Activated CD4-positive, alpha-beta T cell treated with anti-CD3 and anti-CD28 coated beads, Interleukin-2, Interleukin-6, amounts not matched to agents 100 ng/mL and 50 ng/mL, durations not matched to agents 16 hours and 8 hours (primary cell): ENCODE results near the gene EVI2B.
"Not testable (repeated sequence)": the region's sequence is repeated elsewhere in the genome, so short reads cannot be mapped to it uniquely, and the experiment has no call there.

Experiments used
- DNase-seq: peaks from one replicate; pipeline ENCODE4 v3.0.0-alpha.2; 2020

The EVI2B gene

DNA sequence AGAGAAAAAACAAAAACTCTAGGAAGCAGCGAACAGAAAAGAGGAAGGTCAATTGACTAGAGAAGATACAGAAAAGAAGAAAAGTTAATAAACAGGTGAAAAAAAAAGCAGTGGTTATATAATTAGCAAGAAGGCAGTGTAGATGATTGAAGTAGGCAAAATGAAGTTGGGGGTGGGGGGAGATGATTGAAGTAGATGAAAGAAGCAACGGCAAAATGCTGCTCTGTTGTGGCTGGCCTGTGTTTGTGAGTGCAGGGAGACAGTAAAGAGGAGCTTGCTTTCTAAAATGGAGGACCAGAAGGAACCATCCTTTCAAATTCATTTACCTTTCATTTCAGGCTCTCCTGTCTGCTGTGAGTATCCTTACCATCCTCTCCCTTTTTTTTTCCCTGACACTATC, 3.6 kb downstream of the EVI2B start:
- peak; percentile 53 for DNase-seq

DNA sequence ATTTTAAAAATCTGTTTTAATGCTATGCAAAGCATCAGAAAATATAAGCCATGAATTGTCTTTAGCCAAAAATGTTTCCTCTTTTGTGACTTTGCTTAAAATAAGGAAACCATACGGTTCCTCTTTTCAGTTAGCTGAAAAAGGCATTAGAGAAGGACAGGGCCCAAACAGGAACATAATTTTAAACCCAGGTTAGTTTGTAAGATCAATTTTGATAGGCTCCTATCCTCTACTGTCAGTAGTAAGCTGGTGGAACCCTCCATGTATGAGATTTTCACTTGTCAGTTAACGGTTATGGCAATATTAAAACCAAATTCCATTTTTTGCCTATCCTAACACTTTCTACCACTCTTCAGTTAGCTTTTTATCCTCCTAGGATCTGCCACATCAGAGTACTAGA, 4.3 kb downstream of the EVI2B start:
- DNase-seq, result peak; percentile 28

DNA sequence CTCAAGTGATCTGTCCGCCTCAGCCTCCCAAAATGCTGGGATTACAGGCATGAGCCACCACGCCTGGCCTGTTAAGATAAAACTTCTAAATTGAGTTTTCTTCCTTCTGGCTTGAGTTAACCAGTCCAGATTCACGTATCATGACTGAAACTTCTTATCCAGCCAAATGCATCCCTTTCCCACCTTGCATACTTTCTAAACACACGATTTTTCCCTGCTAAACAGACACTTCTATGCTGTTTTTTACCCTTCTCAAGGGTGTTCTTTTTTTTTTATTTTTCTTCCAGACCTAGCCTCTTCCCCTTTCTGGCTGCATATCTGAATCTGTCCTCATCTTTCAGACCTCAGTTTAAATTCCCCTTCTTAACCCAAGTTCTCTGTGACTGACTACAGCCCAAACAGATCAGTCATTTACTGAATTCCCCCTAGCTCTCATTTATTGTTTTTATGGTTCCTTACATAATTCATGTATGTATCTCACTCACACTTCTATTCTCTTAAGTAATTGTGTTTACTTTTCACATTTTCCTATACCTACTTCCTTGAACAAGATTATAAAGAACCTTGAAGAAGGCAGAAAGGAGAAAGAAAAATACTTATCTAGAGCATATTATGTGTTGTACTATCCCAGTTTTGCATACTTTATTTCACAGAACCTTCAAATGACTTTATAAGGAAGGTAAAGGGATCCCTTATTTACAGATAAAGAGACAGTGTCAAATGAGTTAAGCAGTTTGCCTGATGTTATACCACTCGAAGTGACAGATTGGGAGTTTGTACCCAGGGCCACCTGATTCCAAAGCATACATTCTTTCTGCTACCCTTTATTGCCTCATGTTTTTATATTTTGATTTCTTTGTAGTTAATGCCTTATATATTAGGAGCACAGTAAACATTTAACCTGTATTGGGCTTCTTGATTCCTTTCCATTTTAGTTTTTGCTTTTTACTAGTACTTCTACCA, 5.2 kb downstream of the EVI2B start:
- DNase-seq, result peak; percentile 42

DNA sequence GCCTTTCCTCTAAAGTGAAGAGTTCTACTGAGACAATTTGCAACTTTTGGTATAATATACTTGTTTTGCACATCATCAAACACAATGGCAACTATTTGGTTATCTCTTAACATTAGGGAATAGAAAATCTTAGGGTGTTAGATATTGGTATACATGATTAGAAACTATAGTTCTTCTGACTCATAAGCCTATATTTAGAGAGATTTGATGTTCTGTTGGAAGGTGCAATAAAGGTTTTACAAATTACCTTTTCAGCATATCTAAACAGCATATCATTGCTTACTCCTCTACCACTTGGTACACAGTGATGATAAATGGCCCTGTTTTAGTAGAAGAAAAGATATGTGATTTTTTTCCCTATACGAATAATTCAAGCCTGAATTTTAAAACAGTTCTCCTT, 6.2 kb downstream of the EVI2B start:
- DNase-seq, result no peak

DNA sequence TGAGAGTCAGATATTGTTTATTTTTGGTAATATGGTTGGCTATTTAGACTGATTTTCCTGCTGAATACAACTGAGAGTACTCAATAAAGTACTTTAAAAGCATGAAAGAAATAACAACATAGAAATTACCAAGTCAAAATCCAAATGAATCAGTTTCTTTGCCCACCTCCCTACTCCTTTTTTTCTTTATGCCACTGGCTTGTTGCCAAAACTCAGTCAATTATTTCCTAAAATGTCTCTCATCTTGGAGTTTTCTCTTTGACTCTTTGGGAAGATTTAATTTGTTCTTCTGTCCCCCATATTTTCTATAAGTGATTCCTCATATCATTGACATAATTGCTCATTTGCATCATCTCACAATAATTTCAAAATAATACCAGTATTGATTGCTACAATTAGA, 14.2 kb downstream of the EVI2B start:
- DNase-seq, result no peak

DNA sequence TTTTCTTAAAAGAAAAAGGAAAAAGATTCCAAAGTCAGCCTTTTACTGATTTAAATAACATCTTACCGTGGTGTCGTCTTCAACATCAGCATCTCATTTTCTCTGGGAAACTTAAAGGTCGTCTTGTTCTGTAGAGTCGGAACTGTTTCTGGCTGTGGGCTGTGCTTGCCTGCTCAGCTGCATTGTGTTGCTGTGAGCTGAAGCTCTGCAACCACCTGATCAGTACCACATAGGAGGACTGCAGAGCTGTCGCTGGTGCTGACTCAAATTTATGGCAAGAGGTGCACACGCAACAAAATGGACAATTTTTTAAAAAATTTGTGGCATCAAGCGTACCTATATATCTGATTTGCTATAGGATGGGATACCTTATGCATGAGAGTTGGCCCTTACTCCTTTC, 16.8 kb downstream of the EVI2B start, which contains the start of gene OMG:
Gene OMG (minus strand): TSS at position 150 of the 400 bp plus-strand sequence. CDS start 908 bp downstream, outside the sequence.
- DNase-seq, result no peak

DNA sequence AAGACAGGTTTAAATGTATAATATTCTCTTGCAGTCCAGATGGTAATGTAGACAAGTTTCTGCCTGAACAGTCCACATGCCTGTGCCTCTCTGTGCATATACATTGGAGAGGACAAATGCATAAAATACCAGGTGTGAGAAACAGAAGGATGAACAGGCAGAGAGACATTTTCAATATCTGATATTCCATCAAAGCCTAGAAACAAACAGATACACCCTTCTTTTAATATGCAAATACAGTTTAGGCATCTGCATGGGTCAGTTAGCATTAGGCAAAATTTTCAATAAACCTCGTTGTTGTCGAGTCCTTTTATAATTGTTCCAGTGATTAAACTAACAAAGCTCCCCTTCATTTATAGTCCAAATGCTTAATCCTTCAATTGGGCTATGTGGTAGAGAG, 17.7 kb downstream of the EVI2B start:
- DNase-seq, result no peak

DNA sequence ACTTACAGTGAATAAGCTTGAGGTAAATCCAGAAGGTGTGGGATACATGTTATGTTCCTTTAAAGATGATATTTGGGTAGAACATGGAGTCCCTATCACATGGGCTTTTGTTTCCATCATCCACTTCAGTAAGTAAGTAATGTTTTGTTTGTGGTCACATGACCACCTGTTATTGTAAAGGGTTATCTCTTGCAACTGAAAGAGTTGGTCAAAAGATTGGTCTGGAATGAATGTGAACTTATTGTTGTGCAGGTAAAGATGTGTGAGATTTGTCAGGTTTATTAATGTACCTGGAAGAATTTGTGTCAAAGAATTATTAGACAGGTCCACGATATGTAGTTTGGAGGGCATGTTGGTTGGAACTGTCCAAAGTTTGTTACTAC, 18.4 kb downstream of the EVI2B start:
- DNase-seq, result no peak

DNA sequence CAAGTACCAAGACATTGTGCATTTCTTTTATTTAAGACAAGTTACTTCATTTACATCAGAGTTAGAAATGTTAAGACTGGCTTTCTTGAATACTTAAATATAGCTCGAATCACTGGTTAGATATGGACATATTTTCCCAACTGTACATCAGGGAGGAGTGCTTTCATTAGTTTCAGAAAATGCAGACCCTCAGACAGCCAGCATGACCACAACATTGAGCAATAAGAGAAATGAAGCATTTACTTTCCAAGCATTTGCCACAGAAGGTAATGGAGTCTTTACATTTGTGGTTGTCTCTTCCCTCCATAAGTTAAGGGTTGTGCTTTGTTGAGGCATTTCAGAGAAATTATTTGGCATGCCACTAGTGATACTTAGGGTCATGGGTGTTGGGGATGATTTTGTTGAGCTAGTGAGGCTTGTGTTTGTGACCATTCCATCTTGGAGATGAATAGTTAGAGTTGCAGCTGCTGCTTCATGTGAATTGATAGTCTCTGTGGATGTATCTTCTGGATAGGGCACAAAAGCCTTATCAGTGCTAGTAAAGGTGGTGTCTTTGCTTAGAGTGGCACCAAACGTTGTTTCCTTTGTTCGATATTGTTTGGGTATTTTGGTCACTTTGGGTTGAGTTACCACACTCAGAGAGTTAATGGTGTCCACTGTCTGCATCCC, 18.9 kb downstream of the EVI2B start:
- no peak for DNase-seq

DNA sequence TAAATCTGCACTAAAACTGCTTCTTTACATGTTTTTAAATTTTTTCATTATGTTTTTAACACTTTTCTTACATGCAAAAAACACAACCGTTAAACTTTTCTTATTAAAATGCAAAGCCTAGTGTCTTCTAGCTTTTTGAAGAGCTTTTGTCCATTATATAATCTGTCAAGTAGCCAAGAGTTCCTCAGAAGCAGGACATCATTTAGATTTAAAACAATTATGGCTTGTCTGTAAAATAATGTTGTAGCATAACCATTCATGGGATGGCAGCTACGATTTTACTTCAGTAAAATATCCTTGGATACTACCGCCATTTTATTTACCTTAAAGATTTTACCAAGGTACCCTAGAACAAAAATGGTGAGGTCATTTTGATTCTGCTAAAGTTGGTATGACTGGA, 19.6 kb downstream of the EVI2B start:
- DNase-seq, result no peak

DNA sequence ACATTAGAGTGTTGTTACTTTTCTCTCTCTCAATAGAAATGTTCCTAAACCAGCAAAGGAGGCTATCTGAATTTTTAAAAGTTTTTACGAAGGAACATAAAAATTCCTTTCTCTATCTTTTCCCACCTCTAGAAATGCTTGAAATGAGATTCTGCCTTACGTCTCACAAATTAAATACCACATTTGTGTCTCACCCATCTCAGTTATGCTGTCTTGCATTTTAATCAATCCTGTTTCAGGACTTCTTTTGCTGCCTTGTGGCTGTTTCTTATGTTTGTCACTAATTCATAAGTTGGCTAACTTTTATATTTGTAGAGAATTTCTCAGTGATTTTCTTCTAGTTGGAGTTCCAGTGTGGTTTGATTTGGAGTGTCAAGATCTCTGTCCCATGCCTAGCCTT, 20.3 kb downstream of the EVI2B start:
- no peak for DNase-seq

DNA sequence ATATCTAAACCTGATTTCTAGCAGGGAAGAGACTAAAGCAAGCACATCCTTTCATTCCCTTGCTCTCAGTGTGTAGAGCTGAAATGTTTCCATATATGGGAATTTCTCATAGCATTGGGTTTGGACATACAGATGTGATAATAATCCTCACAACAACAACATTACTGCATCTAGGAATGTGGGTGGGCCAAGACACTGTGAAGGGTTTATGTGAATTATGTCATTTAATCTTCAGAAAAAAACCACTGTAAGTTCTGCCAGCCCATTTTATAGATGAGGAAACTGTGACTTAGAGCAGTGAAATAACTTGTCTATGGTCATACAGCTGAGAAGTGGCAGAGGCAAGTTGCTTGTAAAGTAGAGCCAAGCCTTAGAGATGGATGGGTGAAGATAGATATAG, 22.0 kb downstream of the EVI2B start:
- DNase-seq, result no peak

DNA sequence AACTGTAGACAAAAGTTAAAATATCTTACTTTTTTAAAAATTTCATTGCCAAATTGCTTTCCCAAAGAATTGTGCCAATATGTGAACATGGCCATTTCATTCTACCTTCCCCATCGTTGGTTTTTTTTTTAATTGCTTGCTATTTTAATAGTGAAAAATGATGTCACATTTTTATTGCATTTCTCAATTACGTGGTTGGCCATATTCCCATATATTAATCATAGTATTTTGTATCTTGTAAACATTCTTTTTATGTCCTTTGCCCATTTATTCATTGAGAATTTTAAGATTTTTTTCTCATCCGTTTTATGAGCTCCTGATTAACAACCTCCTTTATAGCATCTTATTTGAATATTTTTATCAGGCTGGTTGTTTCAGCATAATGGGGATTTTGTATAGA, 24.1 kb downstream of the EVI2B start:
- no peak for DNase-seq

DNA sequence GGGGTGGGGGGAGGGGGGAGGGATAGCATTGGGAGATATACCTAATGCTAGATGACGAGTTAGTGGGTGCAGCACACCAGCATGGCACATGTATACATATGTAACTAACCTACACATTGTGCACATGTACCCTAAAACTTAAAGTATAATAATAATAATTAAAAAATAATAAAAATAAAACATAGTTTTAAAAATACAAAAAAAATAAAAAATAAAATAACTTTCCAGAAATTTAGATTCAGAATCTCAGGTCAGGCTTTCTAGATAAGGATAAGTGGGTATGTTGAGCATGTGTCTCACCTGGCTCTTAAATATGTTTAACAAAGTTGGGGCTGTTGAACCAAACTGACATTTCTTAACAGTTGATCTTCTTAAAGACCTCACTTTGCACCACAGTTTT, 25.9 kb downstream of the EVI2B start:
- DNase-seq, result not testable (repeated sequence)

DNA sequence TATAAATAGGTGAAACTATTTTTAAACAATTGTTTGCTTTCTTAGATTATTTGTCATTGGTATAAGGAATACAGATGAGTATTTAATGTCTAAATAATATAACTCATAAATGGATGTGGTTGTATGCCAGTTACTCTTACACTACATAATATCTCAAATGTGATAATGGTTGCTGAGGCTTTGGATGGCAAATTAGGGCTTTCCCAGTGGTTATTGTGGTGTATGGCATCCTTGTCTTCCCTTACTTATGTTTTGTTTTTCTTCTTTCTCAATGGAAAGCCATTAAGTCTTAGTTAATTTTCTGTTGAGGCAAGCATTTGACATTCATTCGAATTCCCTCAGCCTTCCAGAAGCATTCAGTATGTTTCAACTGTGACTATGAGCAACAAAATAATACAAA, 27.3 kb downstream of the EVI2B start:
- no peak for DNase-seq

DNA sequence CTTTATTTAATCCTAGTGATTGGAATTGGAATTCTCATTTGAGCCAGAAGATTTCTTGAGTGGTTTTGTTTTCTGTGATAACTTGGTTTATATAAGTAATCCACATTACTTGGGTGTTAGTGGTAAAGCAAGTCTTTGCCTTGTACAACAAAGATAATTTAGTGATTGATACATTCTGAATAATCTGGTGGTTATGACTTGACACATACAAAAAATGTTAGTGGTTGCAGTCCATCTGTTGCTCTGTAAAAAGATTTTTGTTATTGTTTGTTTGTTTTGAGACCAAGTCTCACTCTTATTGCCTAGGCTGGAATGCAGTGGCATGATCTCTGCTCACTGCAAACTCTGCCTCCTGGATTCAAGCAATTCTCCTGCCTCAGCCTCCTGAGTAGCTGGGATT, 30.0 kb downstream of the EVI2B start:
- DNase-seq, result no peak

DNA sequence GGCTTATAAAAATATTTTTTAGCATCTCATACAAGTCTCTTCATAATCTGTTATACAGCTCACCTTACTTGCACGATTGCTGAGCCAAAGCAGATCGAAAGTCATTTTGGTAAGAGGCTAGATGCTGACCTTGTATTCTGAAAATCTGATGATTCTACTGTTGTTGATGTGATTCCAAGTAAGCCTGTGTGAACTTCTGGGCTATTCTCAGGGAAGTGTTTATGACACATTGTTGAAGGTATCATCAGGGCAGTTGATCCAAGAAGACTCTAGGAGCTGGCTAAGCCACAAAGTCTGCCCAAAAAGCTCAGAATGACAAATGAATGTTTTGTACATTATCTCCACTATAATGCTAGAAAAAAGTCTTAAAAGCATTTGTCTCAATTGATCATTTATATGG, 32.8 kb downstream of the EVI2B start:
- no peak for DNase-seq

DNA sequence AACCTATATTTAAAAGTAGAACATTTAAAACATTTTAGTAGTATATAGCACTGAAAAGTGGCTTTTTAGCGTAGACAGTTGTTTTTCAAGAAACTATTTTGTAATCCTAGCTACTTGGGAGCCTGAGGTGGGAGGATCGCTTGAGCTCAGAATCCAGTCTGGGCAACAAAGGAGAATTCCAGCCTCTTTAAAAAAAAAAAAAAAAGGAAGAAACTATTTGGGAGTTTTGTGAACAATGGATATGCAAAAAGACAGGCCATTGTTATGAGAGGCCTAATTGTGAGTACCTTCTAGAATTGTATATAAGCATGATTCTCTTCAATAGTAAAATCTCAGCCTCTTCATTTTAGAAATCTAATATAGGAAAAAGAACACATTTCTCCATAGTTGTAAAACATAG, 34.5 kb downstream of the EVI2B start:
- DNase-seq, result no peak

DNA sequence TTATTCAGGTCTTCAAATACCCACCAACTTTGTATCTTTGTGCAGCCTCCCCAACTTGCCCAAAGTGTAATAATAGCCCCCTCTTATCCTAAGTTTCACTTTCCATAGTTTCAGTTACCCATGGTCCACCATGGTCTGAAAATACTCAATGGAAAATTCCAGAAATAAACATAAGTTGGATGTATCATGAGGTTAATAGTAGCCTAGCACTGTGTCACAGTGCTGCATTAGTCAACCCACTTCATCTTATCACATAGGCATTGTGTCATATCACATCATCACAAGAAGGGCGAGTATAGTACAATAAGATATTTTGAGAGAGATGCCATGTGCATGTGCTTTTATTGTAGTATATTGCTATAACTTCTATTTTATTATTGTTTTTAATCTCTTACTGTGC, 38.7 kb downstream of the EVI2B start:
- DNase-seq, result no peak

DNA sequence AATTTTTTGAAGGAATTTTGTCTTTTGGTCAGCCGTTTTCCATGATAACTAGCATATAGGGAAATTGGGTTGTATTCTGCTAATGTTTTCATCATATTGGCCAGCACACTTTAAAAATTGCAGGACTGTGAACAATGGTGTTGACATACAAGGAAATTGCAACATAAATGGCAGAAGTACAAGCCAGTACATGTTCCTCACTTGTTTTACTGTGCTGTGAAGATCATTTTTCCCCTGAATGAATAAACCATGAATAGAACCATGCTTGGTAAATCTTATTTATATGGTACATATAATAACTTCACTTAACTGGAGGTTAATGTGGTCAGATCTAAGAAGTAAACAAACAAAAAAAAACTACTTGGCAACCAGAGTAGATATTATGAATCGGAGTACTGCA, 39.6 kb downstream of the EVI2B start:
- DNase-seq, result no peak

DNA sequence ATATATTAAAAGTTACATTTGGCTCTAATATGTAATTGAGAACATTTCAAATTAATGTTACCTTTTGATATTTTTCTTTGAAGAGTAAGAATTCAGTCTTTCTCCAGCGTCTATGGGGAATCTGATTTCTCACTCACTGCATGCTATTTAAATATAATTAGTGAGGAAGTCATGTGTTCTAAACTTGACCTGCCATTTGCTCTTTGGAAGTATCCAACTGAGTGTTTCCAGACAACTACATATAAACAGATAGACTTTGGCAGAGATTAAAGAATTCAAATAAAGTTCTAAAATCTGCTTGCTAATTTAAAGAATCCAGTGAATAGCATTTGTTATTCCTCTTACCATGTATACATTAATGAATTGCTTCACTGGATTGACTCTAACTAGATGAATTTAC, 40.3 kb downstream of the EVI2B start:
- no peak for DNase-seq

DNA sequence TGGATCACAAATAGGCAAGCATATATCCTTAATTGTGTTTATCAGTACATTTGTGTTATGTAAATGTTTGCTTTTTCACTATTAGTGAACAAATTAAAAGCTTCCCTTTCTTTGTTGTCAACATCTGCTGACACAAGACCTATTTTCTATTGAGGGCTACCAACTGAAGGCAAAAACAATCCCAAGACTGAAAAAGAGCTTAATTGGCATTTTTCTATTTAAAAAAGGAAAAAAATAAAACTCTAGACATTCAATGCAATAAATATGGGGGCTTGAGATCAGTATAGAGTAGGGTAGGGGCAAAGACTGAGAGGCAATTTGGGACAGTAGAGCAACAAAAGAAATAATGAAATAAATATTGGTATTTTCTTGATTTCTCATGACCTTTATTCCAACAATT, 41.1 kb downstream of the EVI2B start:
- DNase-seq, result no peak

DNA sequence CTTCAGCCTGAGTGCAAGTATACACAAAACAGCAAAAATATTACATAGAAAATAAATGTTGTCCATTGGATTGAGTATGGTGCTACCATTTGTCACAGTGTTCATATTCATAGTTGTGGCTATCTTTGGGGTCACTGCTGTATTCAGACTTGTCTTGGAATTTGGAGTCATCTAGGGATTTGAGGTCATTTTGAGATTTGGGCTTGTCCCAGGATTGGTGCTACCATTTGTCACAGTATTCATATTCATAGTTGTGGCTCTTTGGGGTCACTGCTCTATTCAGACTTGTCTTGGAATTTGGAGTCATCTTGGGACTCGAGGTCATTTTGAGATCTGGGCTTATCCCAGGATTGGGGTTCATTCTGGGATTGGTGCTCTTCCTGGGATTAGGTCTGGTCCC, 41.6 kb downstream of the EVI2B start:
- no peak for DNase-seq

DNA sequence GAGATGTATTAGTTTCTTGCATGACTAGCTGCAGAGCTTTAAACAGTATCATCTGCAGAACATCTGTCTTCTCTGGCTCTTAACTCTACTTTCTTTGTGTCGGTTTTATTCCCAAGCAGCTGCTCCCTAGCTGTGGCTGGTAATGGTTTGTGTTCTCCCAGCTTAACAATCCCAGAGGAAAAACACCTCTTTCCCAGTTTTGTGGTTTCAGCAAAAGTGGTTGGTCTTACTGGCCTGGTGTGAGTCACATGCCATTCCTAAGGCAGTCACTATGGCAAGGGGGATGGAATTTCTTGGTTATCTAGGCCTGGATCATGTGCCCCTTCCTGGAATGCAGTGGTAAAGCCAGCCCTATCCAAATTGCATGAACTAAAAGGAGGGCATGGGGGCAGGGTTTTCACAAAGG, 44.3 kb downstream of the EVI2B start:
- no peak for DNase-seq
